ENCODE measurements around the gene BRCA2.

Gene BRCA2, protein sequence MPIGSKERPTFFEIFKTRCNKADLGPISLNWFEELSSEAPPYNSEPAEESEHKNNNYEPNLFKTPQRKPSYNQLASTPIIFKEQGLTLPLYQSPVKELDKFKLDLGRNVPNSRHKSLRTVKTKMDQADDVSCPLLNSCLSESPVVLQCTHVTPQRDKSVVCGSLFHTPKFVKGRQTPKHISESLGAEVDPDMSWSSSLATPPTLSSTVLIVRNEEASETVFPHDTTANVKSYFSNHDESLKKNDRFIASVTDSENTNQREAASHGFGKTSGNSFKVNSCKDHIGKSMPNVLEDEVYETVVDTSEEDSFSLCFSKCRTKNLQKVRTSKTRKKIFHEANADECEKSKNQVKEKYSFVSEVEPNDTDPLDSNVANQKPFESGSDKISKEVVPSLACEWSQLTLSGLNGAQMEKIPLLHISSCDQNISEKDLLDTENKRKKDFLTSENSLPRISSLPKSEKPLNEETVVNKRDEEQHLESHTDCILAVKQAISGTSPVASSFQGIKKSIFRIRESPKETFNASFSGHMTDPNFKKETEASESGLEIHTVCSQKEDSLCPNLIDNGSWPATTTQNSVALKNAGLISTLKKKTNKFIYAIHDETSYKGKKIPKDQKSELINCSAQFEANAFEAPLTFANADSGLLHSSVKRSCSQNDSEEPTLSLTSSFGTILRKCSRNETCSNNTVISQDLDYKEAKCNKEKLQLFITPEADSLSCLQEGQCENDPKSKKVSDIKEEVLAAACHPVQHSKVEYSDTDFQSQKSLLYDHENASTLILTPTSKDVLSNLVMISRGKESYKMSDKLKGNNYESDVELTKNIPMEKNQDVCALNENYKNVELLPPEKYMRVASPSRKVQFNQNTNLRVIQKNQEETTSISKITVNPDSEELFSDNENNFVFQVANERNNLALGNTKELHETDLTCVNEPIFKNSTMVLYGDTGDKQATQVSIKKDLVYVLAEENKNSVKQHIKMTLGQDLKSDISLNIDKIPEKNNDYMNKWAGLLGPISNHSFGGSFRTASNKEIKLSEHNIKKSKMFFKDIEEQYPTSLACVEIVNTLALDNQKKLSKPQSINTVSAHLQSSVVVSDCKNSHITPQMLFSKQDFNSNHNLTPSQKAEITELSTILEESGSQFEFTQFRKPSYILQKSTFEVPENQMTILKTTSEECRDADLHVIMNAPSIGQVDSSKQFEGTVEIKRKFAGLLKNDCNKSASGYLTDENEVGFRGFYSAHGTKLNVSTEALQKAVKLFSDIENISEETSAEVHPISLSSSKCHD (N-terminal part only)

GRCh38 chr13:32315238-32316027 is at the start of gene BRCA2, which contains the start of gene ZAR1L:
Gene BRCA2, plus strand, starts transcription at chr13:32315508. Its CDS starts 953 bp downstream, at chr13:32316461.
Gene ZAR1L, minus strand, starts transcription at chr13:32315363. Its CDS starts 3,438 bp downstream, at chr13:32311925.
- intact Hi-C loops (cut with micrococcal nuclease), result loop anchor here (2.0 to 10.0 kb wide), 3 partner anchors 25 to 281 kb away; partner anchors contain the start of genes FRY and N4BP2L2
- Mint-ChIP-seq H3K27me3 (no peaks in the 10 kb centered on the region), H3K27ac (peak within 1 kb of the TSS; percentile 100), H3K36me3 (ENCODE audit: low read depth) (peaks cover 9% of the 10 kb centered on the region), H3K9me3 (no peaks in the 10 kb centered on the region), H3K4me3 (peak within 1 kb of the TSS; percentile 95), H3K4me1 (ENCODE audit: low read depth) (peaks cover 19% of the 10 kb centered on the region)

- H3K36me3 Mint-ChIP-seq (ENCODE audit: low read depth), result peaks cover 83% of the 10 kb centered on the region
- no peak overlapping the region for H3K4me3 Mint-ChIP-seq
- intact Hi-C loops (cut with micrococcal nuclease), result no loop called here
- no peak overlapping the region for H3K27ac Mint-ChIP-seq
- H3K27me3 Mint-ChIP-seq, result no peaks in the 10 kb centered on the region
- H3K9me3 Mint-ChIP-seq, result no peaks in the 10 kb centered on the region
- H3K4me1 Mint-ChIP-seq (ENCODE audit: low read depth), result no peaks in the 10 kb centered on the region
Measured at GRCh38 chr13:32265726-32266125, 49.6 kb upstream of the BRCA2 start.

DNA sequence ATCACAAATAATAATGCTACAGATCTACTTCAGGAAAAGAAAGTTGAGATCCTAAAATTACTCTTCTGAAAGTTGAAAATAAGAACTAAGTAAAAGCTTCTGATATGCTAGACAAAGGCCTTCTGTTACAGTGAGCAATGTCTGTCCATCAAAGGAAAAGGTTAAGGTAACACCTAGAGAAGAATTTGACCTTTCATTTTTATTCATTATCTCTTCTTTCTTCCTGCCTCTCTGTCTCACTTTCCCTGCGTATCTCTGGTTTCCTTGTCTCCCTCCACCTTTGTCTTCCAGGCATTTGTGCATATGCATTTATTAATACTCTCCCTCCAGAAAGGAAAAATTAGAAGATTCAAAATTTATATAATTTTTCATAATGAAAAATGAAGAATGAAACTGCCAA is 49.2 kb upstream of the BRCA2 start:
- no peak overlapping the region for H3K27ac Mint-ChIP-seq
- H3K27me3 Mint-ChIP-seq, result no peaks in the 10 kb centered on the region
- H3K4me3 Mint-ChIP-seq, result no peak overlapping the region
- H3K9me3 Mint-ChIP-seq, result no peaks in the 10 kb centered on the region
- H3K36me3 Mint-ChIP-seq (ENCODE audit: low read depth), result peaks cover 83% of the 10 kb centered on the region
- intact Hi-C loops (cut with micrococcal nuclease), result no loop called here
- no peaks in the 10 kb centered on the region for H3K4me1 Mint-ChIP-seq (ENCODE audit: low read depth)

DNA sequence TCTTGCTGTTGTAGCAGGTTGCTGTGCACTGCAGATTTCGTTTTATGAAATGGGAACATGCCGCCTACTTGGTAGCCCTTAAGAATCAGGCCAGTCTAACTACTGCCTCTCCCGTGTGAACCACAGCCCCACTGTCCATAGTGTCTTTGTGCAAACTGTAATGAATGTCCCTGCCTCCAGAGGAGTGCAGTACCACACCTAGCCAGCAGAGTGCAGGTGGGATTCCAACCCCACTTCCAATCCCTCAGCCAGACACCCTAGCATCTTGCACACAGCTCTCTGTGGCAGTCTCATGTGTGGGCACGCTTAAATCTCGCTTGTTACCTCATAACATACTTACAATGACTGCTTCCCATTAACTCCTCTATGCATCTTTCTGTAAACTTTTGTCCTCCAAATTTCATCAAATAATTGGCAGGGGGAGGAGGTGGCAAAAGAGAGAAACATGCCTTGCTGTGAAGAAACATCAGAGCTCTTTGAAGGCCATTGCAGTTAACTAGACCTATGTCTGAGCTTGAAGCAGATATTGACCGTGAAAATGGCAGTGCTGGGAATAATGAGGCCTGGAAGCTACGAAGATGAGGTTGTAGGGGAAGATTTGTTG is 47.4 kb upstream of the BRCA2 start:
- H3K4me3 Mint-ChIP-seq, result no peak overlapping the region
- H3K36me3 Mint-ChIP-seq (ENCODE audit: low read depth), result peaks cover 79% of the 10 kb centered on the region
- no peaks in the 10 kb centered on the region for H3K27me3 Mint-ChIP-seq
- no peaks in the 10 kb centered on the region for H3K4me1 Mint-ChIP-seq (ENCODE audit: low read depth)
- H3K9me3 Mint-ChIP-seq, result no peaks in the 10 kb centered on the region
- no peak overlapping the region for H3K27ac Mint-ChIP-seq
- intact Hi-C loops (cut with micrococcal nuclease), result no loop called here

DNA sequence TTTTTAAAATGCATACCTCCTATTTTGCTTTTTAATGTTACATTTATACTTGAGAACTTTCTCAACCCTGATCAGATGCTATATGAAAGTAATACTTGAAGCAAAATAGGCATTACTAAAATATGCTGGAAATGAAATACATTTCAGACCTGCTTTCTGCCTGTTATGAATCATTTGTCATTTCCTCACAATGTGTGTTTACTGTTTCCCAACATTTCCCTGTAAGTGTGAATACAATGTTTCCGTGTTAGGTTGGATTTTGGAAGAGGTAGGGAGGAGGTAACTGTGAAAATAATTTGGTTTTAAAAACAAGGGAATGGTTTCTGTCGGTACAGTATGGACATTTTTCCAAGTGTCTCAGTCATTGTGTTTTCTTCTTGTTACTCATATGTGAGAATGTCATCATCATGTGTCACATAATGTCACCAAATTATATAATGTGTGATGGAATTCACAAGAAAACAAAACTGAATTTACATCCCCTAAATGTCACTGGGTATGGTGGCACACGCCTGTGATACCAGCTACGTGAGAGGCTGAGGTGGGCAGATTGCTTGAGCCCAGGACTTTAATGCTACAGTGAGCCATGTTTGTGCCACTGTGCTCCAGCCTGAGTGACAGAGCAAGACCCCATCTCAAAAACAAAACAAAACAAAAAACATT is 43.2 kb upstream of the BRCA2 start:
- H3K36me3 Mint-ChIP-seq (ENCODE audit: low read depth), result peaks cover 72% of the 10 kb centered on the region
- no peaks in the 10 kb centered on the region for H3K27me3 Mint-ChIP-seq
- H3K9me3 Mint-ChIP-seq, result no peaks in the 10 kb centered on the region
- no peak overlapping the region for H3K4me3 Mint-ChIP-seq
- H3K4me1 Mint-ChIP-seq (ENCODE audit: low read depth), result no peaks in the 10 kb centered on the region
- intact Hi-C loops (cut with micrococcal nuclease), result no loop called here
- no peak overlapping the region for H3K27ac Mint-ChIP-seq

GRCh38 chr13:32277839-32278238 is 37.5 kb upstream of the BRCA2 start:
- Mint-ChIP-seq H3K27ac (no peak overlapping the region), H3K4me3 (no peak overlapping the region), H3K9me3 (no peaks in the 10 kb centered on the region), H3K4me1 (ENCODE audit: low read depth) (no peaks in the 10 kb centered on the region), H3K36me3 (ENCODE audit: low read depth) (peaks cover 56% of the 10 kb centered on the region), H3K27me3 (no peaks in the 10 kb centered on the region)
- intact Hi-C loops (cut with micrococcal nuclease), result no loop called here

DNA sequence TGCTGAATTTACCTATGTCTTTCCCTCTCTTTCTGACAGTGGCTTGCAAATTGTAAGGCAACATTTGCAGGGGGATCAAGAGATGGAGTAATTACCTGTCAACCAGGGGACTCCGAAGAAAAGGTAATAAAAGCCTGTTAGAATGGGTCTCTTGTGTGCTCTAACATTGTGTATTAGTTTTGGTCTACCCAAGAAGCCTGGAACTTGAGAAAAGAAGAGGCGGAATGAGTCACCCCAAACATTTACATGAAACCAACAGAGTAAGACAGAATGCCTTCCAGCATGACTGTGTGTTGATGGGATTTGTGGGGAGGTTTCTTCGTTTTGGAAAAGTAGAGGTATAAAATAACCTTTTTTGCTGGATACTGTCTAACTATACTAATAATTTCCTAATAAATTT is 36.9 kb upstream of the BRCA2 start:
- Mint-ChIP-seq H3K9me3 (no peaks in the 10 kb centered on the region), H3K36me3 (ENCODE audit: low read depth) (peaks cover 58% of the 10 kb centered on the region)
- intact Hi-C loops (cut with micrococcal nuclease), result no loop called here

DNA sequence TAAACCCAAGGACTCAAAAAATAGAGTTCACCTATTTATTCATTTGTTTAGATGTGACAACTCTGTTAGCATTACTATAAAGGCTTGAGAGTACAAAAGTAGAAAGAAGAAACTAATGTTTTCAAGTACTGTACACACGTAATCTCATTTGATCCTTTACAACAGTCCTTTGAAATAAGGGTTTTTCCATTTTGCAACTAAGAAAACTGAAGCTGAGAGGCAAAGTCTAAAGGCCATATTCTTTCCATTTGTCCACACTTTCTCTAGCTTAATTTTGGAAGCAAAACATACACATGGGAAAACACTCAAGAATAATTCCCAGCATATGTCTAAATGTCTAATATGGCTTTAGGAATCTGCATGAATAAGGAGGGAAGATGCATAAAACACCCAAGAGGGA is 34.2 kb upstream of the BRCA2 start:
- Mint-ChIP-seq H3K4me1 (ENCODE audit: low read depth) (no peaks in the 10 kb centered on the region), H3K27me3 (no peaks in the 10 kb centered on the region), H3K9me3 (no peaks in the 10 kb centered on the region), H3K27ac (no peak overlapping the region), H3K36me3 (ENCODE audit: low read depth) (peaks cover 42% of the 10 kb centered on the region), H3K4me3 (no peak overlapping the region)
- intact Hi-C loops (cut with micrococcal nuclease), result no loop called here

More for the DNA sequence above, 36.9 kb upstream of the BRCA2 start:
- Mint-ChIP-seq H3K4me1 (ENCODE audit: low read depth) (no peaks in the 10 kb centered on the region), H3K4me3 (no peak overlapping the region), H3K27me3 (no peaks in the 10 kb centered on the region), H3K27ac (no peak overlapping the region)

GRCh38 chr13:32282096-32282711 is 33.1 kb upstream of the BRCA2 start:
- Mint-ChIP-seq H3K4me1 (ENCODE audit: low read depth) (no peaks in the 10 kb centered on the region), H3K36me3 (ENCODE audit: low read depth) (peaks cover 34% of the 10 kb centered on the region), H3K27me3 (no peaks in the 10 kb centered on the region), H3K9me3 (no peaks in the 10 kb centered on the region), H3K4me3 (no peak overlapping the region), H3K27ac (no peak overlapping the region)
- intact Hi-C loops (cut with micrococcal nuclease), result no loop called here

DNA sequence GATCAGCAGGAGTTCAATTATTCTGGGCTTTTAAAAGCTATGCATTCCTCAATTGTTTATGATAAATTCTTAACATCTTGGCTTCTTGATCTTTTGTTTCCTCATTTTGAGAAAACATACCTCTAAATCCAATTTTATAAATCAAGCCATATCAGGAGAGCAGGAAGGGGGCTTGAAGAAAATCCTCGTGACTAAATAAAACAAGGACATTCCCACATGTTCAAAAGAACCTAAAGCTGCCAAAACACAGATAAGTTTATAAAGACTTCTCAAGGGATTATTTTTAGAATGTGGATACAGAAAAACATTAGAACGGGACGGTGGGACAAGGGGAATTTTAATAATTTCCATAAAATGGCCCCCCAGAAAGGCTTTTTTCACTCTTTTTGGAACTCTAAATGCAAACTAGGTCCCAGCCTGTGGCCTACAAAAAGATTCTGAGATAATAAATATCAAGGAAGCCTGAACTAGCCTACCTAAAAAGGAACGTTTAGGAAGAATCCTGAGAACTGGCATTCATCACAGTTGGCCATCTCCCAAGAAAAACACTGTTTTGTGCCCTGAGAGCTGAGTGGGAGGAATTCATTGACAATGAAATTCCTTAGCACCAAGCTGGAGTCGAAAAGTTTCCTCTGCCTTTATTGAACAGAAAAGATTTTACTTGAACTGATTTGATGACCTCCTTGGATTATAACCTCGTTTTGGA is 30.2 kb upstream of the BRCA2 start:
- no peak overlapping the region for H3K4me3 Mint-ChIP-seq
- intact Hi-C loops (cut with micrococcal nuclease), result no loop called here
- no peaks in the 10 kb centered on the region for H3K27me3 Mint-ChIP-seq
- no peaks in the 10 kb centered on the region for H3K4me1 Mint-ChIP-seq (ENCODE audit: low read depth)
- H3K36me3 Mint-ChIP-seq (ENCODE audit: low read depth), result peaks cover 28% of the 10 kb centered on the region
- no peaks in the 10 kb centered on the region for H3K9me3 Mint-ChIP-seq
- no peak overlapping the region for H3K27ac Mint-ChIP-seq

GRCh38 chr13:32285633-32285965 is 29.7 kb upstream of the BRCA2 start:
- intact Hi-C loops (cut with micrococcal nuclease), result no loop called here
- H3K4me1 Mint-ChIP-seq (ENCODE audit: low read depth), result no peaks in the 10 kb centered on the region
- H3K27me3 Mint-ChIP-seq, result no peaks in the 10 kb centered on the region
- H3K36me3 Mint-ChIP-seq (ENCODE audit: low read depth), result peaks cover 31% of the 10 kb centered on the region
- no peak overlapping the region for H3K27ac Mint-ChIP-seq
- H3K4me3 Mint-ChIP-seq, result no peak overlapping the region
- H3K9me3 Mint-ChIP-seq, result no peaks in the 10 kb centered on the region

DNA sequence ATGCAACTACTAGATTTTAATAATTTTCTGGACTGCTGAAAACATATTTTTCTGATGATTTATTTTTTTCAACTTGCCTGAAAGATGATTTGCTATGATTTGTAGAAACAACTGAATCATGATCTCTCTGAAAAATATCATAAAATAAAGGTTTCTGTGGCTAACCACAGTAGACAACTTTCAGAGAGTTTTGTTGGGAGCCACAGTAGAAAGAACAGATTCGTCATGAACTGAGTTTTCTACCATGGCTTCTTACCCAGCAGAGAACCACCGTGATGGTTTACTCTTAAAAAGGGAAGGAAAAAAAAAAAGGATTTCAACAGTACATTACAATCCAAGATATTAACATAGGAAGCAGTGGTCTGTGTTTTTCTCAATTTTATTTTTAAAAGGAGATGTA is 18.1 kb upstream of the BRCA2 start:
- Mint-ChIP-seq H3K36me3 (ENCODE audit: low read depth) (peaks cover 21% of the 10 kb centered on the region), H3K4me1 (ENCODE audit: low read depth) (no peaks in the 10 kb centered on the region), H3K9me3 (no peaks in the 10 kb centered on the region), H3K27ac (no peak overlapping the region), H3K27me3 (peaks cover 1% of the 10 kb centered on the region), H3K4me3 (no peak overlapping the region)
- intact Hi-C loops (cut with micrococcal nuclease), result no loop called here

Data from dendritic cell treated with granulocyte-macrophage colony-stimulating factor and Interleukin-4, amounts not matched to agents 40 ng/mL and 50 ng/mL, for 4 days (primary cell).